HG03378 (cell line): ENCODE results near the gene CD2BP2.

Experiments used
- ATAC-seq: cut with Tn5 transposase; IDR thresholded peaks from one replicate; pipeline ENCODE4 v1.9.1; 2021; ENCODE audit warnings: mild to moderate bottlenecking, moderate library complexity; ENCODE audit not compliant: unreplicated experiment

CD2BP2 gene

GRCh38 chr16:30365200-30365599 lies 10.1 kb upstream of the CD2BP2 start:
- ATAC-seq = no peak

- ATAC-seq = no peak
Observed at GRCh38 chr16:30361180-30361579, 6.1 kb upstream of the CD2BP2 start.

- no peak for ATAC-seq
Observed at GRCh38 chr16:30359871-30360170, 4.7 kb upstream of the CD2BP2 start.

- no peak for ATAC-seq
Observed at GRCh38 chr16:30358990-30359870, 4.1 kb upstream of the CD2BP2 start.

- ATAC-seq = no peak
Observed at GRCh38 chr16:30358577-30358936, 3.4 kb upstream of the CD2BP2 start.

GRCh38 chr16:30357715-30358576 lies 2.8 kb upstream of the CD2BP2 start:
- no peak for ATAC-seq

- no peak for ATAC-seq
Observed at GRCh38 chr16:30357085-30357714, 2.1 kb upstream of the CD2BP2 start.

GRCh38 chr16:30356401-30357084 lies 1.4 kb upstream of the CD2BP2 start:
- no peak for ATAC-seq

- no peak for ATAC-seq
Observed at GRCh38 chr16:30355954-30356308, 823 bp upstream of the CD2BP2 start.

GRCh38 chr16:30354423-30355143 lies 525 bp downstream of the CD2BP2 start:
- no peak for ATAC-seq

GRCh38 chr16:30353438-30354129 lies 1.5 kb downstream of the CD2BP2 start:
- no peak for ATAC-seq

GRCh38 chr16:30352488-30353401 lies 2.4 kb downstream of the CD2BP2 start:
- ATAC-seq = no peak

GRCh38 chr16:30351586-30352419 lies 3.3 kb downstream of the CD2BP2 start:
- no peak for ATAC-seq

GRCh38 chr16:30351001-30351441 lies 4.1 kb downstream of the CD2BP2 start:
- ATAC-seq = no peak

- ATAC-seq = peak; percentile 45
Observed at GRCh38 chr16:30350134-30350871, 4.8 kb downstream of the CD2BP2 start.

GRCh38 chr16:30349675-30350074 lies 5.4 kb downstream of the CD2BP2 start:
- ATAC-seq = no peak

GRCh38 chr16:30348929-30349328 lies 6.2 kb downstream of the CD2BP2 start:
- ATAC-seq = no peak
